Activated naive CD4-positive, alpha-beta T cell treated with anti-CD3 and anti-CD28 coated beads, Interleukin-2, amount 50 U/mL, for 16 hours (primary cell): ENCODE results near the gene FMNL2.

Experiments
- DNase-seq: peaks from one replicate; pipeline ENCODE4 v3.0.0-alpha.2; 2020

FMNL2 gene

DNA sequence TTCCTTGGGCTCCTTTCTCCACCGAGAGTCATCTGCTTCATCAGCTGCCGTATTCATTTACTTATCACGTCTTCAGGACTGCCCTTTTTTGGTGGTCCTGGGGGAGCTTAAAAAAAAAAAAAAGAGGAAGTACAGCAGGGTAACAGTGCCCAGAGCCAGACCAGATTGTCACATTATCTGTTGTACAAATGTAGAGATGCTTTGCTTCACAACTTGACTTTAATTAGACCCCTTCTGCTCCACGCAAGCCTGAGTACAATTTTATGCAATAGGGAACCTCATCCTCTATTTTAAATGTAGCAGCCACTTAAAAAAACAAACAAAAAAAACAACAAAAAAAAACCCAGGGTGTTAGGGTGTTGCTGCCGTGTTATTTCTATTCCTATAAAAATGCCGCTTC, 254.0 kb downstream of the FMNL2 start:
- DNase-seq = no peak

DNA sequence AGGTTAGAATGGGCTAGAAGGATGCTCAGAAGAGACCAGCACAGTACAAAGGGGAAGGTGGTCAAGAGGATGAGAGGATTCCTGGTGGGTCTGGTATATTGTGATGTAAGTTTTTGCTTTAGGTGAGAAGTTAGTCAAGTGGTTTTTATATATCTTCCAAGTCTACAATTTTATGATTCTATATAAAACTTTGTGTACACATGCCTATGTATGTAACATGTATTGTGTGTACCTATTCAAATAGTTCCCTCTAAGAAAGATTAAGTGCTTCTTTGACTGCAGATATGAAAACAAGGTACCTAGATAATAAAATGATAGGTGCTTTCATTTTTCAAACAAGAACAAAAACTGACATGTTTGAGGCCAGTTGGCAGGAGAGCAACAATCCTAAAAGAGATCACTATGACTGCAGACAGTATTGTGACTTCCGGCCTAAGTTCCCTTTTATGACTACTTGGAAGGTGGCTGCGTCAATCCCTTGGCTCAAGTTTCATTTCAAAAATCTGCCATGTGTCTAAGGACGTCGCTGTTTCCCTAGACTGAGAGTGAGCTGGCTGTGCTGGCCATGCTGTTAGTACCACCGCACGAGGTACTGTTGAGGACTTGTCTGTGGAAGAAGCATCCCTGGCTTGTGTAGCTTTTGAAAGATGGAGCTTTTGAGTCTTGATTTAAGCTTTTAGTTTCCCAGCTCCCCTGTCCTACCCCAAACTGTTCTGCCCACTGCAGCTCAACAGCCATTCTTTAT, 259.2 kb downstream of the FMNL2 start:
- DNase-seq = no peak

DNA sequence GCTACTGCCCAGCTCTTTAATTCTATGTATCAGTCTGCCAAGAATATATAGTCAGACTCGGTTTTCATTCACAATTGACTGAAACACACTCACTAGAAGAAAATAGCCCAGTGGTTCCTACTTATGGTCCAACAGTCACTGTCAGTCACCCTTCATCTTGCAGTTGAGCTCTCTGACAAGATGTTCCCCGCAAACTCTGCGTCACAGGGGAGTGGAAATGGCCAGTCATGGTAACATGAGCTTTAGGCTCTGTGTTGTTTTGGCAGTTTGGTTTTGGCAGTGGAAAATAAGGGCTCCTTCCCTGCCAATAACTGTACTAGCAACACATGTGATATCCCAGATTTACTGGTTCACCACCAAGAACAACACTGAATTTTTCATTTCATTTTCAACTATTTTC, 259.8 kb downstream of the FMNL2 start:
- no peak for DNase-seq

DNA sequence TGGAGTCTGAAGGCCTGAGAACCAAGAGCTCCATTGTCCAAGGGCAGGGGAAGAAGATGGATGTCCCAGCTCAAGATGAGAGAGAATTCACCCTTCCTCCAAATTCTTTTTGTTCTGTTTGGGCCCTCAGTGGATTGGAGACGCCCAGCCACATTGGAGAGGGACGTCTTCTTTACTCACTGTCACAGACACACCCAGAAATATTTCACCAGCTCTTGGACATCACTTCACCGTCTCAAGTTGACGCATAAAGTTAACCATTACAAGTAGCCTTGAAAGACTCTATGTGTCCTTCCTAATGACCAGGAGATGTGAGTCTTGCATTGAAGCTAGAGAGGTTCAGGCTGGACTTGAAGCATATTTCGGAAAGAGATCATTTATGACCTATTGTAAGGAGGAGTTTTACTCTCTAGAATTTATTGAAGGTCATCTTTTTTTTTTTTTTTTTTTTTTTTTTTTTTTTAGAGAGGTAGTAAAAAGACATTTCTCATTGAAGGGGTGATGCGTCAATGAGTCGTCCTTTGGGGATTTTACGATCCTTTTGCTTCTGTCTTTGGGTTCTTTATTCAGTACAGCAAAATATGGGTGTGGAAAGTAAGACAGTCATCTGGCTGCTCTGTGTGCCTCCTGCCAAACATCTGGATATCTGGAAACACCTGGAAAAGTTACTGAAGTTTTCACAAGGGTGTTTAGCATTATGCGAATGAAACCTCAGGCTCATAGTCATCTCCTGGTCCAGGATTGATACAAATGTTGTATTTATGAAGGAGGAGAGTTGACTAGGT, 264.2 kb downstream of the FMNL2 start:
- no peak for DNase-seq

- DNase-seq = no peak
Measured at GRCh38 chr2:152600051-152600657, 265.2 kb downstream of the FMNL2 start.

DNA sequence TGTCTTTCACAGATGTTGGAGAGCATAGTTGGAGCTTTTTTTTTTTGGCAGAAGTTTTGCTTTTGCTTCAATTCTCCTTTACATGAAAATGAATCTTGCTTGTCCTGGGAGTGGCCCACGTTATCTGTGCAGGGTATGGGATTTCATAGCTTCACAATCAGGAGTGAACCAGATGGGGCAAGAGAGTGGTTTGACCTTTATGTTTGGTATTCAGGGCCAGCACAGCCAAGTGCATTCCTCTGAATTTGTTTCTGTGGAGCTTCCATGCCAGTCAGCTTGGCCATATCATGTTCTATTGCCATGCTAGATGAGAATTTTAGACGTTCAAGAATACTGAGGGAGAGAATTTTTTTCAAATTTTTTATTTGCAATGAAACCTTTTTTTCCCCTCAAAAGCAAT, 265.7 kb downstream of the FMNL2 start:
- no peak for DNase-seq

DNA sequence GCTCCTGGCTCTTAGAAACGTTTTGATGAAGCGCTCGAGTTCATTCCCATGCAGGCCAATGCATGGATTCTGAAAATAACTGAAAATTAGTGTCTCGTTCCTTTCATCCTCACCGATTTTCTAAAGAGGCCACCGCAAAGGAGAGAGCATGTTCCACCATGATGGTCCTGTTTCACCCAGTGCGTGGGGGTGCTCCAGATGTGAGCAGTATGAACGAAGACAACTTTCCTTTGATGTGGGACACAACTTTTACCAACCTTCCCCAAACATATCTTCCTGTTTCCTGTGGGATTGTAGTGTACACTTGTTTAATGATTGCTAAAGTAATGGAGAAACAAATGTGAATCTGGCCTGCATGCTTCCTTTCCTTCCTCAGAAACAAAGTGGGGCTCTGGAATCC, 267.8 kb downstream of the FMNL2 start:
- DNase-seq = no peak

DNA sequence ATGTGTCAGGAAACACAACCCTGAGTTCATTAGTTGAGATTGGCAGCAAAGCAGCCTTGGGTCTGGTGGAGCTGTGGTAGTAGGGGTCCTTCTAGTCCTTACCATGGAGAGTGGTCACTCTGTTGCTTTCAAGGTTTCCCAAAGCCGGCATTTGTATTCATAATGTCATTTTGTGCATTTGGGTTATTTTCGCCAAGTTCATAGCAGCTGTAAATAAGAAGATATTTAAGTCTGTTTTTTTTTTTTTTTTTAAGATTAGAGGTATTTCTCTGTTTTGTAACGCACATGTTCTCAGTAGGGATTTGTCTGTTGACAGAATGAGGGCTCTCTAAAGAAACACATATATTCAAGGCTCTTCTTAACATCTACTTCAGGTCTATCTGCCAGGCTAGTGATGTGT, 268.2 kb downstream of the FMNL2 start:
- no peak for DNase-seq

- DNase-seq = no peak
Measured at GRCh38 chr2:152606081-152606480, 271.1 kb downstream of the FMNL2 start.

DNA sequence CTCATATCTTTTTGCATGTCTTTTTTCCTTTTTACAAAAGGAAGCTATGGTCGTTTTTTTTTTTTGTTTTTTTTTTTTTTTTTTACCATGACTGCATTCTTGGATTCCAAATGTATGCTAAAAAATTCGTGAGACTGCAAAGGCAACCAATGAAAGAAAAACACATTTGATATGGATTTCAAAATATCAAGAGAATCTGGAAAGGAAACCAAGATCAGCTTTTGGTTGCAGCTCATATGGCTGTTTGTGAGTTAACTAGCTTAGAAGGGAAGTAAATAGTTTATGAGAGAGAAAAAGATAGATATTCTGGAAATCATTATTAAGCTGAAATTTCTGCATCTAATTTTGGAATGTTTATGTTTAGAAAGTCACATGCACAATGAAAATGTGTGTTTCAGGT, 272.0 kb downstream of the FMNL2 start:
- DNase-seq = no peak

DNA sequence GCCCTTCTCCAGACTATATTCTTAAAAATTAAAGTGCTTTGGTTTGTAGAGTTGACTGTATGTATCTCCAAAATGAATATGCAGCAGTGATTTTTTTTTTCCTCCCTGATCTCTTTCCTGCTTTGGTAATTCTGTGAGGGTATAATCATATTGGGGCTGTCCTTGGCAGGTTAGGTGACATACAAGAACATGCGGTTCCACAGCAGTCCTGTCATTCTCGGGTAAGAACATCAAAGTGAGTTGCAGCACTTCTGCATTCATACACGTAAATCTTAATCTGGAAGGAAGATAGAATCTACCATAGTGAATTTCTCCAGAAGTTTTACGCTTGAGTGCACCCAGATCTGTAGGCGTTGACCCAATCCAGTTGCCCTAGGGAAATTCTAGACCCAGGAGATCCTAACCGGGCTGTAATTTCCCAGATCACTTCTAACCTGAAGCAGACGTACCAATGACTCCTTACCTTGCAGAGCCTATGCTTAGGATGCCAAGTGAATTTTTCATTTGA, 272.9 kb downstream of the FMNL2 start:
- no peak for DNase-seq

GRCh38 chr2:152609154-152609553, 274.2 kb downstream of the FMNL2 start:
- DNase-seq = no peak

GRCh38 chr2:152609699-152610098, 274.7 kb downstream of the FMNL2 start:
- no peak for DNase-seq

GRCh38 chr2:152611458-152612231, 276.7 kb downstream of the FMNL2 start:
- DNase-seq = no peak

DNA sequence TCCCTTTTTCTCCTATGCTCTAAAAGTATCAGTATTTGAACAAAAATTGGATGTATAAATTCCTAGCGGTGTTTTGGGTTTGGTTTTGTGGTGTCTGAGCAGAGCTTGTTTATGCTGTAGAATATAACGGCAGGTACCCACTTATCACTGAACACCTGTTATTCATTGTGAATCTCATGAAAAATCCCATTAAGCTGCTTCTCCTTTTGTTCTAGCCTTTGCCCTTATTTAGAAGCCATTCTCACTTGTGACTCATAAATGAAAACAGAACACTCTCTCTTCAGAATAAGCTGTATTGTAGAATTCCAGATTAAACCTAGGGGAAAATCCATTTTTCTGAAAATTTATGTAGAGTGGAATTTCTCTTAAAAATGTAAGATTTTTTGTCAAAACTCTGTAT, 278.3 kb downstream of the FMNL2 start:
- no peak for DNase-seq

DNA sequence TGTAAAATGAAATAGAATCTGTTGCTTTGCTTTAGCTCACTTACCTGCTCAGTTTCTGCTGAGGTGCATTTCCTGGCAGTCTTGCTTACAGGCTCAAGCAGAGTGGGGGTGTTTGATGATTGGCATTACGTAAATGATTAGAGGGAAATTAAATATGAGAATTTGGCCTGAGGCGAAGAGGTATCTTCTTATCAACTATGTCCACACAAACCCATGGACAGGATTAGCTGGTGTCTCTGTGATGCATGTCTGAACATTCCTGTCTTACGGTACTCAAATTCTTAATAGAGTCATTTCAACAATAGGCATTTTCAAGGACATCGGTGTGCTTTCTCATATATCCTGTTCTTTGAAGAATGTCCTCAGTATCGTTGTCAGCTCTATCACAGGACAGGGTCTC, 280.2 kb downstream of the FMNL2 start:
- no peak for DNase-seq

GRCh38 chr2:152617456-152618192, 282.6 kb downstream of the FMNL2 start:
- DNase-seq = no peak

- DNase-seq = no peak
Measured at GRCh38 chr2:152618193-152618564, 283.2 kb downstream of the FMNL2 start.

DNA sequence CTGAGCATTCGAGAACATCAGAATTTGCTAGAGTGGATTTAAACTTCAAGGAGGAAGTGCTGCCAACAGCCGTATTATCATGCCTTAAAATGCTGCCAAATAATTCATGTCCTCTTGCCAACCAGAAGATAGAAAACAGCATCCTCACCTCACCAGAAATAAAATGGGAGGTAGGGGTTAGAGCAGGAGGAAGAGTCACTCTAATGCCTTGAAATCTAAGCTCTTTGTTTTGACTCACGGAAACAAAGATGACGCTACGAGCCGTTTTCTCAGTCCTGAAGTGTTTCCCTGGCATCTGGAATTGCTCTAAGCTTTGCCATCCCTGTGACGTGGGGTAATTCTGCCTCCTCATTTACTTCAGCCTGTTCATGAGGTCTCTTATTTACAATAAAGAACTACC, 285.2 kb downstream of the FMNL2 start:
- DNase-seq = no peak

- DNase-seq = no peak
Measured at GRCh38 chr2:152620985-152621384, 286.0 kb downstream of the FMNL2 start.

DNA sequence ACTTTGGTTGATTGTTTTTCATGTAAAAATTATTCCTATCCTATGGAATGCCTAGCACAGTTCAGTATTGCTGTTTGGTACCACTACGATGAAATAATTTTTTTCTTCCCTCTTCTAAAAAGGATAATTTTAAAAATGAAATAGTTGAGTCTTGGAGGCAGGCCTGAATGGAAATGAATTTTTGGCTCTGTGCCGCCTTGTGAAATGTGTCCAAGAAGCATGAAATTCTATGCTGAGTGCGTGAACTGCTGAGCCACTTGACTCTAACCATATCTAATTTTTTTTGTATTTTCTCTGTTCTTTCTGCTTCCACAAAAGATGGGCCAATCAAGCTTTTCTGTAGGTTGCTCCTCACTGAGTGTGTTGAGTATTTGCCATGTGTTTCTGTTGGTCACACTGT, 287.2 kb downstream of the FMNL2 start:
- DNase-seq = no peak

DNA sequence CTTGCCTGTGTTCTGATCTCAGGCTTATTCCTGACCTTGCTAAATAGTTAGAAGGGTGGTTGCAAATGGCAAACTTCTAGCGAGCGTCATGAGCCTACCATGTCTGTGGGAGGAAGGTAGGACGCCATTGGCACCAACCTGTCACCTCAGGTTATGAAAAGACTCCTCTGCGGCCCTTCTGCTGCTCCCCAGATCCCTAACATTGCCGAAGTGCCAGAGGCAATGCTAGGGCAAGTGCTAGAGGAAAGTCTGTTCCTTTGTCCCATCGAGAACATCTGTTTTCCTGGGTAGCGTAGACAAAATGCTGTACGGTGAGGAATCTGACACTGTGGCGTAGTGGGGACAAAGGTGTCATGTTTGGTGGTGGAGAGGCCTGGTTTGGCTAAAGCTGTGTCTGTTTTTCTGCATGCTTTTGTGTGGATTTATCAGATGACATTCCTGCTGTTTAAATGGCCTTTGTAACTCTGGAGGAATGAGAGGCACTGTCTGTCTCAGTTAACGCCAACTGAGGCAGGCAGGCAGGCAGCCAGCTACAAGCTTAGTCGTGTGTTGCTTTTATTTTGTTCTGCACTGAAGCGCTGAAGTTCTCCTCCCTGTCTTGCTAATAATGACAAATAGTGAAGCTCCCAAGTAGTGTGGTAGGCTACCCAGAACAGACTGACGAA, 288.2 kb downstream of the FMNL2 start:
- DNase-seq = no peak
